Activated CD4-positive, alpha-beta T cell treated with anti-CD3 and anti-CD28 coated beads, Interleukin-2, amount 50 U/mL, for 48 hours (primary cell): ENCODE results near the gene CXCL6.

Experiments
- DNase-seq, 2 experiments: peaks; one replicate each; pipeline ENCODE4 v3.0.0-alpha.2; 2020

CXCL6 gene

GRCh38 chr4:73869130-73870055 is 32.9 kb downstream of the CXCL6 start, which contains the start of gene CXCL1:
Gene CXCL1, plus strand, starts transcription at chr4:73869393. Its CDS starts 78 bp downstream, at chr4:73869471.
- DNase-seq: no peak

DNA sequence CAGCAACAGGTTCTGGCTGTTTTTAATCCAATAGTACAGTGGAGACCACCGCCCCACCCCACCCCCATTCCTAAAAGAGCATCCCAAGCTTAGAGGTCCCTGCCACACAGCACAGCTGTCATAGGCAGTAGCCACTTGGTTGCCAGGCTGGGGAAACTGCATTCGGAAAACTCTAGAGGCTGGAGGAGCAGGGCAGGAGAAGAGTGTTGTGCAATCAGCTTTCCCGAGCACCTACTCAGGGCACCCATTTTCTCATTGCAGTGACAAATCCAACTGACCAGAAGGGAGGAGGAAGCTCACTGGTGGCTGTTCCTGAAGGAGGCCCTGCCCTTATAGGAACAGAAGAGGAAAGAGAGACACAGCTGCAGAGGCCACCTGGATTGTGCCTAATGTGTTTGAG is 33.8 kb downstream of the CXCL6 start:
- no peak for DNase-seq

DNA sequence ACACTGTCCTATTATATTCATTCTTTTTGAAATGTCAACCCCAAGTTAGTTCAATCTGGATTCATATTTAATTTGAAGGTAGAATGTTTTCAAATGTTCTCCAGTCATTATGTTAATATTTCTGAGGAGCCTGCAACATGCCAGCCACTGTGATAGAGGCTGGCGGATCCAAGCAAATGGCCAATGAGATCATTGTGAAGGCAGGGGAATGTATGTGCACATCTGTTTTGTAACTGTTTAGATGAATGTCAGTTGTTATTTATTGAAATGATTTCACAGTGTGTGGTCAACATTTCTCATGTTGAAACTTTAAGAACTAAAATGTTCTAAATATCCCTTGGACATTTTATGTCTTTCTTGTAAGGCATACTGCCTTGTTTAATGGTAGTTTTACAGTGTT is 34.3 kb downstream of the CXCL6 start:
- no peak for DNase-seq

- DNase-seq: no peak
These were observed 35.2 kb downstream of the CXCL6 start for GRCh38 chr4:73871511-73872310.

GRCh38 chr4:73872316-73873108 is 36.0 kb downstream of the CXCL6 start:
- no peak for DNase-seq

DNA sequence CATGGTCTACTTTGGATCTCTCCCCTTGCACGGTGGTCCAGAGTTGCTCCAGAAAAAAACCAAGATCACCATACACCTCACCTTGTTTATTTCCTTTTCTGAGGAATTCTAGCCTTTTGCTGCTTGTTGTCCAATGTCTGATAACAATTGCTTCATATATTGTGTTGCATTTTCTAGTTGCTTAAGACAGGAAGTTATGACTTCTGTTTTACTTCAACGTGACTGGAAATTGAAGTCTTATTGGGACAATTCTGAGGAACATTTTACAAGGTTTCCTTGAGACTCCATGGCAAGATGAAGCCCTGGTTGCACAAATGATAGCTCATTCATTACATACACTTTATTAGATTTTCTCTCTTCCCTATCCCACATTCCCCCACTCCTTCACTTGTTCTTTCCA is 37.9 kb downstream of the CXCL6 start:
- no peak for DNase-seq

GRCh38 chr4:73875401-73875800 is 38.9 kb downstream of the CXCL6 start:
- no peak for DNase-seq

- no peak for DNase-seq
These were observed 46.8 kb downstream of the CXCL6 start for GRCh38 chr4:73883306-73883705.

DNA sequence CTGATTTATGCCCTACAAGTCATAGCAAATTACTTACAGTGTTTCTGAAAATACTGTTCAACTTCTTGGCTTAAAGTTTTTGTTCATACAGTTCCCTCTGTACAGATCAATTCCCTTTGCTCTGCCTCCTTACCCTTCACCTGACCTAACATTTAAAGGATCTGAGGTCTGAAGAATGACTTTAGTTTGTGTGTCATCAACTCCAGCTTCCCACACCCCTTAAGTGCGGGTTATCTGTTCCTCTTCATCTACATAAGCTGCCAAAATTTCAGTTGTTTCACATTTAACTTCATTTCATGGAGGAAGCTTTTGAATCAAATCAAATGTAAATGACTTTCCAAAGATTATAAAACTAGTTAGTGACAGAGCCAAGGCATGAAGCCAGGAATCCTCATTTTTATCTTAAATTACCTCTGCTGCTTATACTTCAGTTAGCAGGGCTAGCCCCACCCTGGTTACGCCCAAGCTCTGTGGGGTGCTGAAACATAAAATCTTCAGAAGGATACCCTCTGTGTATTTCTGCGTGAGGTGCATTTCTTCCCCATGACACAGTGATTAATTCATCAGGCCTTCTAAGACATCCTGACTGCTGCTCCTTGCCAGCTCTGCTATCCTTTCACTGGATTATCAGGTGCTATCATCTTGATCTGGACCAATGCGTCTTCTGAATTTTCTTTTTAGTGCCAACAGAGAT is 49.2 kb downstream of the CXCL6 start:
- DNase-seq: no peak
